ENCODE measurements around the gene TMEM255B. TPM values are rescaled to one million over a fixed set of nuclear protein-coding genes. Genes with fewer than 3 reads are reported as not detected.

TMEM255B gene
- total RNA-seq, 1 experiment from 2014 or later = 7.7 TPM

- ChIA-PET CTCF (no interaction called here), RAD21 (ENCODE audit: low non-redundant PET in 1 of 2, low total read pairs in 2 of 2, uncharacterized antibody in 2 of 2, unreplicated experiment in 2 of 2) (no interaction called here), POLR2A (no interaction called here)
- TF ChIP-seq JUND (IDR thresholded peaks at IDR 0.05) = no peak
- no peak for TF ChIP-seq CEBPB (IDR thresholded peaks at IDR 0.05; ENCODE audit: low read depth)
- no peak for TF ChIP-seq POLR2AphosphoS5 (IDR thresholded peaks at IDR 0.05; ENCODE audit: low read depth, low read length)
- Histone ChIP-seq H3K9me3 (ENCODE audit: control insufficient read depth in 1 of 2, insufficient read depth in 1 of 2, low read depth in 1 of 2, low read length in 2 of 2) (peaks cover 0 to 5% of the 10 kb centered on the region in 2 experiments; a peak in 2 of 4 replicates), H3K4me2 (ENCODE audit: low read length) (no peak overlapping the region), H3K4me1 (ENCODE audit: control insufficient read depth in 1 of 2, insufficient read depth in 2 of 2, low read length in 2 of 2) (no peaks in the 10 kb centered on the region), H3K4me3 (replicated peaks in 1 of 2; ENCODE audit: low read depth in 1 of 2, low read length in 2 of 2) (no peak overlapping the region), H3K9me2 (ENCODE audit: insufficient read depth) (no peaks in the 10 kb centered on the region), H4K20me1 (ENCODE audit: insufficient read depth) (no peaks in the 10 kb centered on the region), H3K79me2 (ENCODE audit: insufficient read depth, low read length) (no peaks in the 10 kb centered on the region), H3K9ac (ENCODE audit: low read length) (no peak overlapping the region), H2AFZ (ENCODE audit: low read depth, low read length, poor library complexity, severe bottlenecking) (no peak overlapping the region), H3K36me3 (ENCODE audit: control insufficient read depth in 1 of 2, insufficient read depth in 2 of 2, low read length in 2 of 2) (no peaks in the 10 kb centered on the region), H3K27ac (ENCODE audit: low read depth, low read length) (no peak overlapping the region), H3K27me3 (ENCODE audit: insufficient read depth, low read length) (no peaks in the 10 kb centered on the region)
- DNase-seq (ENCODE audit: low read depth, low spot score) = no peak
- no peak for ATAC-seq
- intact Hi-C loops (cut with micrococcal nuclease) = no loop called here
- BruUV-seq (replicated peaks) = no TSS peak
Observed at GRCh38 chr13:113731192-113732175, 27.5 kb upstream of the TMEM255B start.

GRCh38 chr13:113732176-113732960 lies 26.7 kb upstream of the TMEM255B start:
- no peaks in the 10 kb centered on the region for H3K4me1 ChIP-seq (ENCODE audit: control insufficient read depth in 1 of 2, insufficient read depth in 2 of 2, low read length in 2 of 2)
- H3K27ac ChIP-seq (ENCODE audit: low read depth, low read length) = no peak overlapping the region
- H4K20me1 ChIP-seq (ENCODE audit: insufficient read depth) = no peaks in the 10 kb centered on the region
- POLR2A ChIA-PET = no interaction called here
- CTCF ChIA-PET = no interaction called here
- no peaks in the 10 kb centered on the region for H3K27me3 ChIP-seq (ENCODE audit: insufficient read depth, low read length)
- ATAC-seq = no peak
- no peaks in the 10 kb centered on the region for H3K79me2 ChIP-seq (ENCODE audit: insufficient read depth, low read length)
- no peaks in the 10 kb centered on the region for H3K36me3 ChIP-seq (ENCODE audit: control insufficient read depth in 1 of 2, insufficient read depth in 2 of 2, low read length in 2 of 2)
- no peak for DNase-seq (ENCODE audit: low read depth, low spot score)
- peaks cover 0 to 5% of the 10 kb centered on the region in 2 experiments; a peak in 2 of 4 replicates for H3K9me3 ChIP-seq (ENCODE audit: control insufficient read depth in 1 of 2, insufficient read depth in 1 of 2, low read depth in 1 of 2, low read length in 2 of 2)
- H3K4me2 ChIP-seq (ENCODE audit: low read length) = no peak overlapping the region
- intact Hi-C loops (cut with micrococcal nuclease) = no loop called here
- no peaks in the 10 kb centered on the region for H3K9me2 ChIP-seq (ENCODE audit: insufficient read depth)
- BruUV-seq (replicated peaks) = no TSS peak
- RAD21 ChIA-PET (ENCODE audit: low non-redundant PET in 1 of 2, low total read pairs in 2 of 2, uncharacterized antibody in 2 of 2, unreplicated experiment in 2 of 2) = no interaction called here
- no peak overlapping the region for H3K4me3 ChIP-seq (replicated peaks in 1 of 2; ENCODE audit: low read depth in 1 of 2, low read length in 2 of 2)
- no peak overlapping the region for H3K9ac ChIP-seq (ENCODE audit: low read length)
- no peak overlapping the region for H2AFZ ChIP-seq (ENCODE audit: low read depth, low read length, poor library complexity, severe bottlenecking)
- TF ChIP-seq ZBTB33 (IDR thresholded peaks at IDR 0.05; ENCODE audit: extremely low read depth, insufficient replicate concordance, low read length) (no peak), RAD21 (IDR thresholded peaks at IDR 0.05; ENCODE audit: low read depth) (no peak), ZFX (IDR thresholded peaks at IDR 0.05) (no peak), TCF7L2 (IDR thresholded peaks at IDR 0.05; ENCODE audit: borderline replicate concordance, extremely low read depth, insufficient read depth, insufficient read length) (no peak), SP1 (IDR thresholded peaks at IDR 0.05; ENCODE audit: low read depth) (no peak), EGR1 (IDR thresholded peaks at IDR 0.05; ENCODE audit: low read depth) (no peak), JUND (IDR thresholded peaks at IDR 0.05) (no peak), ZNF274 (IDR thresholded peaks at IDR 0.05; ENCODE audit: low read depth, low read length) (no peak), POLR2AphosphoS5 (IDR thresholded peaks at IDR 0.05; ENCODE audit: low read depth, low read length) (no peak), CEBPB (IDR thresholded peaks at IDR 0.05; ENCODE audit: low read depth) (no peak), EZH2 (IDR thresholded peaks at IDR 0.05) (no peak), MAX (IDR thresholded peaks at IDR 0.05) (no peak), CBX3 (IDR thresholded peaks at IDR 0.05; ENCODE audit: low read depth) (no peak), YY1 (IDR thresholded peaks at IDR 0.05; ENCODE audit: extremely low read depth, insufficient replicate concordance, low read depth, low read length) (no peak), SRF (IDR thresholded peaks at IDR 0.05; ENCODE audit: low read depth) (no peak), SIN3A (IDR thresholded peaks at IDR 0.05; ENCODE audit: low read depth) (no peak)
